ENCODE results near the gene FALEC. TPM values are rescaled to one million over a fixed set of nuclear protein-coding genes. Genes with fewer than 3 reads are reported as not detected.
A peak's percentile ranks its signal among the peaks of the same experiment; 100 is the strongest.

FALEC gene
- total RNA-seq, 1 donor from 2014 or later, result 0.44 TPM

GRCh38 chr1:150560011-150560438 lies 44.5 kb downstream of the FALEC start:
- Histone ChIP-seq H3K4me3 (peak overlapping the region; percentile 64), H3K27me3 (ENCODE audit: low read depth) (no peaks in the 10 kb centered on the region), H3K36me3 (peaks cover 22% of the 10 kb centered on the region), H3K4me1 (peaks cover 61% of the 10 kb centered on the region), H3K27ac (replicated peaks) (peak overlapping the region; percentile 96), H3K9me3 (replicated peaks) (no peaks in the 10 kb centered on the region)
- peak; percentile 94 for TF ChIP-seq CTCF (IDR thresholded peaks at IDR 0.05; ENCODE audit: borderline replicate concordance)
- peak; percentile 78 for DNase-seq
- intact Hi-C loops (cut with micrococcal nuclease), result loop anchor here (2.0 kb wide), 1 partner anchor 61 kb away; no protein-coding TSS in a partner anchor

- peak overlapping the region; percentile 64 for H3K4me3 ChIP-seq
- TF ChIP-seq CTCF (IDR thresholded peaks at IDR 0.05; ENCODE audit: borderline replicate concordance), result peak; percentile 89
- H3K27me3 ChIP-seq (ENCODE audit: low read depth), result no peaks in the 10 kb centered on the region
- peaks cover 68% of the 10 kb centered on the region for H3K4me1 ChIP-seq
- no peaks in the 10 kb centered on the region for H3K9me3 ChIP-seq (replicated peaks)
- DNase-seq, result peak; percentile 90
- H3K36me3 ChIP-seq, result peaks cover 16% of the 10 kb centered on the region
- intact Hi-C loops (cut with micrococcal nuclease), result loop anchor here (2.0 kb wide), 1 partner anchor 60 kb away; no protein-coding TSS in a partner anchor
- H3K27ac ChIP-seq (replicated peaks), result peak overlapping the region; percentile 96
Observed at GRCh38 chr1:150560576-150561253, 45.2 kb downstream of the FALEC start.

DNA sequence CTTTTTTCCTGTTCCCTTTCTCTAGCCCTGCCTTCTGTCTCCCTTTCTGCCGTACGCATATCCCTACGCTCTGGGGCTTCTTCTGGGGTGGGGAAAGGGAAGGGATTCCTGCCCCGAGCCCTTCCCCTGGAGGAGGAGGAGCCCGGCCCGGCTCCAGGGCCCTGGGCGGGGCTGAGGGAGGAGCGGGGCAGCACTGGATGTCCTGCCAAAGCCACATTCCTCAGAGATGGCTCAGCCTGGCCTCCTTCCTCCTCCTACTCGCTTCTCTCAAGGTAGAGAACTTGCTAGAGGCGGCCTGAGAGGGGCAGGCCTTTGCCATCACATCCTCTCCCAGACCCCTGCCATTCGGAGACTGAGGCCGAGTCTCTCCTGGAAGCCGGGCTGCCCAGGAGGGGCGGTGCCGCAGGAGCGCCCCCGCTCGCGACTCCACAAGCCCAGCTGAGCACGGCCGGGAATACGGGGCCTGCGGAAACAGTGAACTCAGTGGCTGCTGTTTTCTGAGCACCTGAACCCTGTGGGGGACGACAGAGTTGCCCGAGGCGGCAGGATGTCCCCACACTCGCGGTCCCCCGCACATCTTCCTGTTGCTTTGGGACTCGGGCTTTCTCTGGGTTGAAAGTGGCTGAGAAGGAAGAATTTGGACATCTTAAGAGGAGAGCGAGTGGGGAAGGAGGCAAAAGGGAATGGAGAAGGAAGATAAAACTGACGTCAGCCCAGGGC lies 45.9 kb downstream of the FALEC start:
- intact Hi-C loops (cut with micrococcal nuclease), result loop anchor here (2.0 kb wide), 1 partner anchor 59 kb away; no protein-coding TSS in a partner anchor
- DNase-seq, result peak; percentile 94
- Histone ChIP-seq H3K9me3 (replicated peaks) (no peaks in the 10 kb centered on the region), H3K4me1 (peaks cover 75% of the 10 kb centered on the region), H3K36me3 (peaks cover 11% of the 10 kb centered on the region), H3K27me3 (ENCODE audit: low read depth) (no peaks in the 10 kb centered on the region), H3K4me3 (peak overlapping the region; percentile 64), H3K27ac (replicated peaks) (peak overlapping the region; percentile 96)
- TF ChIP-seq CTCF (IDR thresholded peaks at IDR 0.05; ENCODE audit: borderline replicate concordance), result no peak

- Histone ChIP-seq H3K27me3 (ENCODE audit: low read depth) (no peaks in the 10 kb centered on the region), H3K36me3 (peaks cover 6% of the 10 kb centered on the region), H3K27ac (replicated peaks) (peak overlapping the region; percentile 96), H3K9me3 (replicated peaks) (no peaks in the 10 kb centered on the region), H3K4me1 (peaks cover 81% of the 10 kb centered on the region), H3K4me3 (peak overlapping the region; percentile 64)
- intact Hi-C loops (cut with micrococcal nuclease), result loop anchor here (2.0 kb wide), 1 partner anchor 59 kb away; no protein-coding TSS in a partner anchor
- DNase-seq, result peak; percentile 95
- no peak for TF ChIP-seq CTCF (IDR thresholded peaks at IDR 0.05; ENCODE audit: borderline replicate concordance)
Observed at GRCh38 chr1:150561974-150562445, 46.5 kb downstream of the FALEC start.

- intact Hi-C loops (cut with micrococcal nuclease), result no loop called here
- H3K27me3 ChIP-seq (ENCODE audit: low read depth), result no peaks in the 10 kb centered on the region
- no peaks in the 10 kb centered on the region for H3K9me3 ChIP-seq (replicated peaks)
- H3K4me3 ChIP-seq, result peak overlapping the region; percentile 64
- H3K27ac ChIP-seq (replicated peaks), result peak overlapping the region; percentile 96
- TF ChIP-seq CTCF (IDR thresholded peaks at IDR 0.05; ENCODE audit: borderline replicate concordance), result no peak
- peaks cover 88% of the 10 kb centered on the region for H3K4me1 ChIP-seq
- H3K36me3 ChIP-seq, result no peaks in the 10 kb centered on the region
- no peak for DNase-seq
Observed at GRCh38 chr1:150562446-150563339, 47.1 kb downstream of the FALEC start.
